ENCODE data around the gene KCP.

The KCP gene

GRCh38 chr7:128837521-128837921 is 73.0 kb downstream of the KCP start:
- no peak for DNase-seq

GRCh38 chr7:128836729-128837348 is 73.7 kb downstream of the KCP start:
- no peak for DNase-seq

GRCh38 chr7:128835790-128836641 is 74.5 kb downstream of the KCP start:
- DNase-seq = no peak

- no peak for DNase-seq
These were observed 75.2 kb downstream of the KCP start for GRCh38 chr7:128835231-128835751.

GRCh38 chr7:128833946-128834325 is 76.6 kb downstream of the KCP start:
- no peak for DNase-seq

GRCh38 chr7:128833148-128833945 is 77.2 kb downstream of the KCP start:
- DNase-seq = no peak

GRCh38 chr7:128832880-128833147 is 77.7 kb downstream of the KCP start:
- DNase-seq = no peak

GRCh38 chr7:128831994-128832879 is 78.3 kb downstream of the KCP start:
- DNase-seq = no peak

GRCh38 chr7:128831178-128831993 is 79.1 kb downstream of the KCP start:
- no peak for DNase-seq

GRCh38 chr7:128830231-128831177 is 80.0 kb downstream of the KCP start, which contains the start of gene FLNC:
Gene FLNC (plus strand): TSS chr7:128830406. CDS start chr7:128830638, 232 bp downstream.
- DNase-seq = peak; percentile 27

- DNase-seq = no peak
These were observed 80.9 kb downstream of the KCP start for GRCh38 chr7:128829391-128830166.

- no peak for DNase-seq
These were observed 82.4 kb downstream of the KCP start for GRCh38 chr7:128827971-128828711.

GRCh38 chr7:128827248-128827958 is 83.1 kb downstream of the KCP start:
- DNase-seq = no peak

- no peak for DNase-seq
These were observed 83.6 kb downstream of the KCP start for GRCh38 chr7:128826916-128827247.
